Suprapubic skin (tissue), 4 donors: ENCODE data around the gene PIGL. TPM values are rescaled to one million over a fixed set of nuclear protein-coding genes. Genes with fewer than 3 reads are reported as not detected.

Experiments
- DNase-seq, 2 donors: peaks; one replicate each; pipeline ENCODE4 v3.0.0-alpha.2; 2019; ENCODE audit warnings: low spot score in 2 of 2
- H3K27ac ChIP-seq: fragments of 200-600 bp; sonication (generic); one replicate; pipeline ENCODE4 v1.5.1; 2019
- H3K27me3 ChIP-seq: fragments of 200-600 bp; sonication (generic); one replicate; pipeline ENCODE4 v1.5.1; 2019
- H3K36me3 ChIP-seq: fragments of 200-600 bp; sonication (generic); one replicate; pipeline ENCODE4 v1.5.1; 2019
- H3K4me1 ChIP-seq: fragments of 200-600 bp; sonication (generic); one replicate; pipeline ENCODE4 v1.5.1; 2019
- H3K4me3 ChIP-seq: fragments of 200-600 bp; sonication (generic); one replicate; pipeline ENCODE4 v1.5.1; 2019; ENCODE audit warnings: mild to moderate bottlenecking
- H3K9me3 ChIP-seq: fragments of 200-600 bp; sonication (generic); one replicate; pipeline ENCODE4 v1.5.1; 2019
- CTCF ChIP-seq, 2 donors: fragments of 200-600 bp in 1 of 2; fragments of 450-650 bp in 1 of 2; sonication (generic) in 1 of 2; IDR thresholded peaks; one replicate each; pipeline ENCODE4 v1.5.1; 2016 to 2019; ENCODE audit warnings: antibody characterized with exemption in 2 of 2, mild to moderate bottlenecking in 1 of 2, moderate library complexity in 1 of 2
- EP300 ChIP-seq: sonication (generic); formaldehyde crosslinking; IDR thresholded peaks from one replicate; pipeline ENCODE4 v1.6.1; 2017; ENCODE audit warnings: antibody characterized with exemption
- POLR2A ChIP-seq, 2 donors: fragments of 450-650 bp; IDR thresholded peaks; one replicate each; pipeline ENCODE4 v1.6.1; 2017; ENCODE audit warnings: antibody characterized with exemption in 2 of 2, mild to moderate bottlenecking in 2 of 2, moderate library complexity in 2 of 2
- POLR2AphosphoS5 ChIP-seq, 3 donors: sonication (generic); formaldehyde crosslinking; IDR thresholded peaks; one replicate each; pipeline ENCODE4 v1.6.1; 2017; ENCODE audit warnings: antibody characterized with exemption in 3 of 3
- WGBS: methylation state at CpG from one replicate; pipeline ENCODE4 v1.1.5; 2018; 5-methylcytosine and 5-hydroxymethylcytosine counted together
- total RNA-seq, 4 donors: library from RNA; depleted of rRNA; stranded (reverse); fragments of >200 nt; gene quantifications; one replicate each; pipeline ENCODE4 v1.1.0, GENCODE V29; 2016

Gene PIGL
- total RNA-seq, 4 donors from 2014 or later, result 59.5 to 287 (median 76.6) TPM

DNA sequence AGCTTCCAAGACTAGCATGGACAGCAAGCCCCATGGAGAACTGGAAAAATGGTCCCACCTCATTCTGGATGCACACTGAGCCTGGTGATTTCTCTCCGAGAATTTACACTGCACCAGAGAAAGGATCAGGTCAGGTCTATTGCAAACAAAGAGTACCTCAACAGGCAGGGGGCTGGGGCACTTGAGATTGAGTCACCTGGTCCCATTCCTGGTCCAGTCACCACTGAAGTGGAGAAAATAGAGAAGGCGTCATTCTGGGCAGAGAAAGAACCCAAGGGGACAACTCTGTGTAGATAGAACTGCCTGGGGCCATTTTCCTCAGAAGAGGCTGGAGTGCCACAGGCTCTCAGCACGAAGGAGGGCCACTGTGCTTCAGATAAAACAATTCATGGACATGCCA, 97.8 kb downstream of the PIGL start:
- DNase-seq, result no peak
- H3K27ac ChIP-seq, result no peak overlapping the region
- H3K36me3 ChIP-seq, result peaks cover 41% of the 10 kb centered on the region
- TF ChIP-seq CTCF (IDR thresholded peaks at IDR 0.05) (no peak), POLR2AphosphoS5 (IDR thresholded peaks at IDR 0.05) (no peak), POLR2A (IDR thresholded peaks at IDR 0.05) (no peak), EP300 (no peak)
- H3K4me1 ChIP-seq, result no peaks in the 10 kb centered on the region
- WGBS, result 92% methylated on average over 3 of the region's 3 CpGs
- no peaks in the 10 kb centered on the region for H3K9me3 ChIP-seq
- H3K4me3 ChIP-seq, result no peak overlapping the region
- no peaks in the 10 kb centered on the region for H3K27me3 ChIP-seq

GRCh38 chr17:16319969-16320368, 103.0 kb downstream of the PIGL start:
- WGBS, result 85% methylated on average over 3 of the region's 3 CpGs
- no peak overlapping the region for H3K4me3 ChIP-seq
- no peak for DNase-seq
- H3K36me3 ChIP-seq, result peaks cover 40% of the 10 kb centered on the region
- H3K9me3 ChIP-seq, result no peaks in the 10 kb centered on the region
- no peaks in the 10 kb centered on the region for H3K4me1 ChIP-seq
- H3K27me3 ChIP-seq, result no peaks in the 10 kb centered on the region
- TF ChIP-seq CTCF (IDR thresholded peaks at IDR 0.05) (no peak), POLR2AphosphoS5 (IDR thresholded peaks at IDR 0.05) (no peak), POLR2A (IDR thresholded peaks at IDR 0.05) (no peak), EP300 (no peak)
- no peak overlapping the region for H3K27ac ChIP-seq

DNA sequence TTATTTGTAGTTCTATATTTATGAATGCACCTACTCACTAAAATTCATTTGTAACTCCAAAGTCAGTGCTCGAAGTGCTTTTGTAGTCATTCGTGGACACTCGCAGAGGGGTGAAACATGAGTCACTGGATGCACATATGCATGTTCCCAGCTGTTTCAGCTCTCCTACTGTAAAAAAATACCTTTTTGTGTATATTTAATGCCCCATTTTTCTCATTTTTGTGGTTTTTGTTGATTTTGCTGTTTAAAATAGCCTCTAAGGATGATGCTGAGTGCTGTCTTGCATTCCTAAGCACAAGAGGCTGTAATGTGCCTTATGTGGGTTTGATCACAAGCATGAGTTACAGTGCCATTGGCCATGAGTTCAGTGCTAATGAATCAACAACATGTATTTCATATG, 105.6 kb downstream of the PIGL start:
- no peak overlapping the region for H3K4me3 ChIP-seq
- H3K27me3 ChIP-seq, result no peaks in the 10 kb centered on the region
- no peaks in the 10 kb centered on the region for H3K4me1 ChIP-seq
- no peak for DNase-seq
- no peaks in the 10 kb centered on the region for H3K9me3 ChIP-seq
- H3K36me3 ChIP-seq, result peaks cover 37% of the 10 kb centered on the region
- H3K27ac ChIP-seq, result no peak overlapping the region
- TF ChIP-seq POLR2AphosphoS5 (IDR thresholded peaks at IDR 0.05), result no peak
- TF ChIP-seq POLR2A (IDR thresholded peaks at IDR 0.05), result no peak
- no peak for TF ChIP-seq EP300
- no peak for TF ChIP-seq CTCF (IDR thresholded peaks at IDR 0.05)
- WGBS, result 99% methylated on average over 3 of the region's 3 CpGs

DNA sequence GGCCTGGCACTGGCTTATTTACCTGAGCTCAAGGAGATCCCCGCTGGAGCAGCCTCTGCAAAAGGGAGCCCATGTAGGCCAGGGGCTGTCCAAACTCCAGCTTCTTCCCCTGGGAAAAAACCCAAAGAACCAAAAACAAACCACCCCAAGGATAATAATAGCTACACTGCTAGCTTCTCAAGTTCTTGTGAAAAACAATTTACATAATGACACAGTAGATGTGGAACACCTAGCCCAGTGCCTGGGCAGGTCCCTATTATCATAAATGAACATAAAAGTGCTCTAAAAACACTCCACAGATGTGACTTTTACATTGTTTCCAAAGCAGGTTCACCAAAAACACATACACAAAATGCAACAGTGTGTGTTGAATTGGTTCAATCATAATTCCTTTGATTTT, 109.0 kb downstream of the PIGL start:
- DNase-seq, result no peak
- H3K4me3 ChIP-seq, result no peak overlapping the region
- TF ChIP-seq POLR2AphosphoS5 (IDR thresholded peaks at IDR 0.05) (no peak), EP300 (no peak), POLR2A (IDR thresholded peaks at IDR 0.05) (no peak), CTCF (IDR thresholded peaks at IDR 0.05) (no peak)
- no peaks in the 10 kb centered on the region for H3K9me3 ChIP-seq
- H3K27me3 ChIP-seq, result no peaks in the 10 kb centered on the region
- peaks cover 36% of the 10 kb centered on the region for H3K36me3 ChIP-seq
- 88% methylated on average over 1 of the region's 1 CpG for WGBS
- peaks cover 7% of the 10 kb centered on the region for H3K4me1 ChIP-seq
- no peak overlapping the region for H3K27ac ChIP-seq

- Histone ChIP-seq H3K9me3 (no peaks in the 10 kb centered on the region), H3K36me3 (peaks cover 29% of the 10 kb centered on the region), H3K27ac (no peak overlapping the region), H3K4me1 (peaks cover 7% of the 10 kb centered on the region), H3K27me3 (no peaks in the 10 kb centered on the region), H3K4me3 (no peak overlapping the region)
- WGBS, result 94% methylated on average over 3 of the region's 3 CpGs
- no peak for DNase-seq
- no peak for TF ChIP-seq POLR2A (IDR thresholded peaks at IDR 0.05)
- no peak for TF ChIP-seq POLR2AphosphoS5 (IDR thresholded peaks at IDR 0.05)
- TF ChIP-seq CTCF (IDR thresholded peaks at IDR 0.05), result no peak
- TF ChIP-seq EP300, result no peak
These were observed 110.0 kb downstream of the PIGL start for GRCh38 chr17:16327018-16327417.
